ENCODE results near the gene CD4. TPM values are rescaled to one million over a fixed set of nuclear protein-coding genes. Genes with fewer than 3 reads are reported as not detected.

The CD4 gene
- total RNA-seq, 1 experiment from 2014 or later, result 0.42 TPM

DNA sequence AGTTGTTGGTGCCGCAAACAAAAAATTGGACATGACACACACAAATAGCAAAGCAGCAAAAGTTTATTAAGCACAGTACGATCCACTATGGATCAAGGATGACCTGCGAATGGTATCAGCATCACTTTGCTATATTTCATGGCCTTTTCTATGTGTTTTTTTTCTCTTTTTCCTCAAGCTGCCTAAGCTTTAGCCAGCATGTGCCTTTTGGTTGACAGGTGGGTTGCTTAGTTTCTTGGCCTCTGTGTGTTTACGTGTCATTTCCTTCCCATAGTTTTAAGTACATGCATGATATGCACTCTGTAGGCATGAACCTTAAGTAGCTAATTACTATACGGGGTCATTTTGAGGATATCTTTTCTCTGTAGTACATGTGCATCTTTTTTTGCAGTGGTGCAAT is 9.8 kb downstream of the CD4 start:
- POLR2A ChIA-PET, result no interaction called here
- no peaks in the 10 kb centered on the region for H3K4me1 ChIP-seq (ENCODE audit: control insufficient read depth in 1 of 2, insufficient read depth in 2 of 2, low read length in 2 of 2)
- RAD21 ChIA-PET (ENCODE audit: low non-redundant PET in 1 of 2, low total read pairs in 2 of 2, uncharacterized antibody in 2 of 2, unreplicated experiment in 2 of 2), result no interaction called here
- no TSS peak for BruUV-seq (replicated peaks)
- H3K27ac ChIP-seq (ENCODE audit: low read depth, low read length), result no peak overlapping the region
- no peak overlapping the region for H3K4me3 ChIP-seq (replicated peaks in 1 of 2; ENCODE audit: low read depth in 1 of 2, low read length in 2 of 2)
- H3K27me3 ChIP-seq (ENCODE audit: insufficient read depth, low read length), result no peaks in the 10 kb centered on the region
- CTCF ChIA-PET, result no interaction called here
- no peaks in the 10 kb centered on the region for H3K9me3 ChIP-seq (ENCODE audit: control insufficient read depth in 1 of 2, insufficient read depth in 1 of 2, low read depth in 1 of 2, low read length in 2 of 2)
- no peak overlapping the region for H3K4me2 ChIP-seq (ENCODE audit: low read length)
- no peaks in the 10 kb centered on the region for H3K36me3 ChIP-seq (ENCODE audit: control insufficient read depth in 1 of 2, insufficient read depth in 2 of 2, low read length in 2 of 2)
- H4K20me1 ChIP-seq (ENCODE audit: insufficient read depth), result no peaks in the 10 kb centered on the region
- intact Hi-C loops (cut with micrococcal nuclease), result no loop called here
- no peak overlapping the region for H3K9ac ChIP-seq (ENCODE audit: low read length)
- TF ChIP-seq, protein P1, sequence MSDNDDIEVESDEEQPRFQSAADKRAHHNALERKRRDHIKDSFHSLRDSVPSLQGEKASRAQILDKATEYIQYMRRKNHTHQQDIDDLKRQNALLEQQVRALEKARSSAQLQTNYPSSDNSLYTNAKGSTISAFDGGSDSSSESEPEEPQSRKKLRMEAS (IDR thresholded peaks at IDR 0.05), result no peak
- TF ChIP-seq ZNF274 (IDR thresholded peaks at IDR 0.05; ENCODE audit: low read depth, low read length), result no peak
- no peak for TF ChIP-seq SP1 (IDR thresholded peaks at IDR 0.05; ENCODE audit: low read depth)
- TF ChIP-seq ZBTB33 (IDR thresholded peaks at IDR 0.05; ENCODE audit: extremely low read depth, insufficient replicate concordance, low read length), result no peak
- TF ChIP-seq EZH2 (IDR thresholded peaks at IDR 0.05), result no peak
- no peak for TF ChIP-seq CEBPB (IDR thresholded peaks at IDR 0.05; ENCODE audit: low read depth)
- no peak for TF ChIP-seq ZFX (IDR thresholded peaks at IDR 0.05)
- no peak for TF ChIP-seq TCF7L2 (IDR thresholded peaks at IDR 0.05; ENCODE audit: borderline replicate concordance, extremely low read depth, insufficient read depth, insufficient read length)
- no peak for TF ChIP-seq CBX3 (IDR thresholded peaks at IDR 0.05; ENCODE audit: low read depth)
- no peak for TF ChIP-seq JUND (IDR thresholded peaks at IDR 0.05)
- TF ChIP-seq ATF3 (IDR thresholded peaks at IDR 0.05), result no peak
- TF ChIP-seq EZH2phosphoT487 (IDR thresholded peaks at IDR 0.05; ENCODE audit: borderline replicate concordance), result no peak
- TF ChIP-seq, protein P2, sequence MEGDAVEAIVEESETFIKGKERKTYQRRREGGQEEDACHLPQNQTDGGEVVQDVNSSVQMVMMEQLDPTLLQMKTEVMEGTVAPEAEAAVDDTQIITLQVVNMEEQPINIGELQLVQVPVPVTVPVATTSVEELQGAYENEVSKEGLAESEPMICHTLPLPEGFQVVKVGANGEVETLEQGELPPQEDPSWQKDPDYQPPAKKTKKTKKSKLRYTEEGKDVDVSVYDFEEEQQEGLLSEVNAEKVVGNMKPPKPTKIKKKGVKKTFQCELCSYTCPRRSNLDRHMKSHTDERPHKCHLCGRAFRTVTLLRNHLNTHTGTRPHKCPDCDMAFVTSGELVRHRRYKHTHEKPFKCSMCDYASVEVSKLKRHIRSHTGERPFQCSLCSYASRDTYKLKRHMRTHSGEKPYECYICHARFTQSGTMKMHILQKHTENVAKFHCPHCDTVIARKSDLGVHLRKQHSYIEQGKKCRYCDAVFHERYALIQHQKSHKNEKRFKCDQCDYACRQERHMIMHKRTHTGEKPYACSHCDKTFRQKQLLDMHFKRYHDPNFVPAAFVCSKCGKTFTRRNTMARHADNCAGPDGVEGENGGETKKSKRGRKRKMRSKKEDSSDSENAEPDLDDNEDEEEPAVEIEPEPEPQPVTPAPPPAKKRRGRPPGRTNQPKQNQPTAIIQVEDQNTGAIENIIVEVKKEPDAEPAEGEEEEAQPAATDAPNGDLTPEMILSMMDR (IDR thresholded peaks at IDR 0.05 in 2 of 3, conservative IDR thresholded peaks at IDR 0.05 in 1 of 3; ENCODE audit: borderline replicate concordance in 1 of 3, insufficient read depth in 1 of 3, low read depth in 2 of 3, low read length in 2 of 3), result no peak
- no peak for TF ChIP-seq SRF (IDR thresholded peaks at IDR 0.05; ENCODE audit: low read depth)
- TF ChIP-seq ELF1 (IDR thresholded peaks at IDR 0.05; ENCODE audit: borderline replicate concordance, low read depth), result no peak
- TF ChIP-seq YY1 (IDR thresholded peaks at IDR 0.05; ENCODE audit: extremely low read depth, insufficient replicate concordance, low read depth, low read length), result no peak
- TF ChIP-seq POLR2AphosphoS5 (IDR thresholded peaks at IDR 0.05; ENCODE audit: low read depth, low read length), result no peak
- TF ChIP-seq POLR2A (IDR thresholded peaks at IDR 0.05; ENCODE audit: borderline replicate concordance, extremely low read depth, insufficient read depth, insufficient read length), result no peak
- TF ChIP-seq EGR1 (IDR thresholded peaks at IDR 0.05; ENCODE audit: low read depth), result no peak
- TF ChIP-seq, protein P3, sequence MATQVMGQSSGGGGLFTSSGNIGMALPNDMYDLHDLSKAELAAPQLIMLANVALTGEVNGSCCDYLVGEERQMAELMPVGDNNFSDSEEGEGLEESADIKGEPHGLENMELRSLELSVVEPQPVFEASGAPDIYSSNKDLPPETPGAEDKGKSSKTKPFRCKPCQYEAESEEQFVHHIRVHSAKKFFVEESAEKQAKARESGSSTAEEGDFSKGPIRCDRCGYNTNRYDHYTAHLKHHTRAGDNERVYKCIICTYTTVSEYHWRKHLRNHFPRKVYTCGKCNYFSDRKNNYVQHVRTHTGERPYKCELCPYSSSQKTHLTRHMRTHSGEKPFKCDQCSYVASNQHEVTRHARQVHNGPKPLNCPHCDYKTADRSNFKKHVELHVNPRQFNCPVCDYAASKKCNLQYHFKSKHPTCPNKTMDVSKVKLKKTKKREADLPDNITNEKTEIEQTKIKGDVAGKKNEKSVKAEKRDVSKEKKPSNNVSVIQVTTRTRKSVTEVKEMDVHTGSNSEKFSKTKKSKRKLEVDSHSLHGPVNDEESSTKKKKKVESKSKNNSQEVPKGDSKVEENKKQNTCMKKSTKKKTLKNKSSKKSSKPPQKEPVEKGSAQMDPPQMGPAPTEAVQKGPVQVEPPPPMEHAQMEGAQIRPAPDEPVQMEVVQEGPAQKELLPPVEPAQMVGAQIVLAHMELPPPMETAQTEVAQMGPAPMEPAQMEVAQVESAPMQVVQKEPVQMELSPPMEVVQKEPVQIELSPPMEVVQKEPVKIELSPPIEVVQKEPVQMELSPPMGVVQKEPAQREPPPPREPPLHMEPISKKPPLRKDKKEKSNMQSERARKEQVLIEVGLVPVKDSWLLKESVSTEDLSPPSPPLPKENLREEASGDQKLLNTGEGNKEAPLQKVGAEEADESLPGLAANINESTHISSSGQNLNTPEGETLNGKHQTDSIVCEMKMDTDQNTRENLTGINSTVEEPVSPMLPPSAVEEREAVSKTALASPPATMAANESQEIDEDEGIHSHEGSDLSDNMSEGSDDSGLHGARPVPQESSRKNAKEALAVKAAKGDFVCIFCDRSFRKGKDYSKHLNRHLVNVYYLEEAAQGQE (IDR thresholded peaks at IDR 0.05; ENCODE audit: low read depth), result no peak
- DNase-seq (ENCODE audit: low read depth, low spot score), result no peak
- no peak for ATAC-seq
- H3K9me2 ChIP-seq (ENCODE audit: insufficient read depth), result no peaks in the 10 kb centered on the region
- H2AFZ ChIP-seq (ENCODE audit: low read depth, low read length, poor library complexity, severe bottlenecking), result no peak overlapping the region
- H3K79me2 ChIP-seq (ENCODE audit: insufficient read depth, low read length), result no peaks in the 10 kb centered on the region
